C4-2B (cell line): Measurements from ENCODE around the gene FLAD1.

Source experiments
- ZFX ChIP-seq: fragments of 450-650 bp; IDR thresholded peaks from 2 replicates; pipeline ENCODE4 v1.6.1; 2017
- TF ChIP-seq, protein P1 (sequence below): fragments of 450-650 bp; conservative IDR thresholded peaks from 2 replicates; pipeline ENCODE4 v1.5.1; 2017; ENCODE audit warnings: mild to moderate bottlenecking

DNA sequence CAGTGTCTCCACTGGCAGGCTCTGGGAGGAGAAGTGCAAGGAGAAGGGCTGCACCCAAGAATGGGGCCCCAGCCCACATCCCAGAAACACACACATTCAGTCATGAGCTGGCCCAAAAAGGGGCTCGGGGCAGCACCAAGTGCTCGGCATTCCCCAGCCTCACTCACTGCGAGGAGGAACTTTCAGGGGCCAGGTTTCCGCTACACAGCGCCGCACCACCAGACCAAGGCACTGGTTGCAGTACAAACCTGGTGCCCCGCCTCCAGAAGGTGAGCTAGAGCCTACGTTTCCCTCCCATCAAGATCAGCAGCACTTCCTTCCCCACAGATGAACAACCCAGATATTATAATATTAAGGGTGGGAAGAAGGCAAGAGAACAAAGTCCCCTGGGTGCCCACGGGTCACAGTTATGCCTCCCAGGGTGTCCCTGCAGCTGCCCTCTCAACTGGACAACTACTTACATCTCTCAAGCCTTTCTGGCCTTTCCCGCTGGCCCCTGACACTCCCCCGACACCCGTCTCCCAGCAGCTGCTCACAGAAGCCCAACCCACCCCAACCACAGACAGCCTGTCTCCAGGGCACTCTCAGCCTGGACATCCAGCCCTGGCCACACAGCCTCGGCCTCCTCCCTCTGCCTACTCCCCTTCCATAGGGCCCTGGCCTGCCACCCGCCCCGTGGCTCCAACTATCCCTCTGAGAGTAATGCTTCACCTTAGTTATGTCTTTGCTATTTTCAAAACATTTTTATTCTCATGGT, 31.1 kb upstream of the FLAD1 start:
- TF ChIP-seq, protein P1, sequence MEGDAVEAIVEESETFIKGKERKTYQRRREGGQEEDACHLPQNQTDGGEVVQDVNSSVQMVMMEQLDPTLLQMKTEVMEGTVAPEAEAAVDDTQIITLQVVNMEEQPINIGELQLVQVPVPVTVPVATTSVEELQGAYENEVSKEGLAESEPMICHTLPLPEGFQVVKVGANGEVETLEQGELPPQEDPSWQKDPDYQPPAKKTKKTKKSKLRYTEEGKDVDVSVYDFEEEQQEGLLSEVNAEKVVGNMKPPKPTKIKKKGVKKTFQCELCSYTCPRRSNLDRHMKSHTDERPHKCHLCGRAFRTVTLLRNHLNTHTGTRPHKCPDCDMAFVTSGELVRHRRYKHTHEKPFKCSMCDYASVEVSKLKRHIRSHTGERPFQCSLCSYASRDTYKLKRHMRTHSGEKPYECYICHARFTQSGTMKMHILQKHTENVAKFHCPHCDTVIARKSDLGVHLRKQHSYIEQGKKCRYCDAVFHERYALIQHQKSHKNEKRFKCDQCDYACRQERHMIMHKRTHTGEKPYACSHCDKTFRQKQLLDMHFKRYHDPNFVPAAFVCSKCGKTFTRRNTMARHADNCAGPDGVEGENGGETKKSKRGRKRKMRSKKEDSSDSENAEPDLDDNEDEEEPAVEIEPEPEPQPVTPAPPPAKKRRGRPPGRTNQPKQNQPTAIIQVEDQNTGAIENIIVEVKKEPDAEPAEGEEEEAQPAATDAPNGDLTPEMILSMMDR = no peak
- no peak for TF ChIP-seq ZFX
